Measurements from ENCODE around the gene PAX8. TPM values are rescaled to one million over a fixed set of nuclear protein-coding genes. Genes with fewer than 3 reads are reported as not detected.

Gene PAX8
- total RNA-seq, 1 experiment from 2014 or later = 3.4 TPM

DNA sequence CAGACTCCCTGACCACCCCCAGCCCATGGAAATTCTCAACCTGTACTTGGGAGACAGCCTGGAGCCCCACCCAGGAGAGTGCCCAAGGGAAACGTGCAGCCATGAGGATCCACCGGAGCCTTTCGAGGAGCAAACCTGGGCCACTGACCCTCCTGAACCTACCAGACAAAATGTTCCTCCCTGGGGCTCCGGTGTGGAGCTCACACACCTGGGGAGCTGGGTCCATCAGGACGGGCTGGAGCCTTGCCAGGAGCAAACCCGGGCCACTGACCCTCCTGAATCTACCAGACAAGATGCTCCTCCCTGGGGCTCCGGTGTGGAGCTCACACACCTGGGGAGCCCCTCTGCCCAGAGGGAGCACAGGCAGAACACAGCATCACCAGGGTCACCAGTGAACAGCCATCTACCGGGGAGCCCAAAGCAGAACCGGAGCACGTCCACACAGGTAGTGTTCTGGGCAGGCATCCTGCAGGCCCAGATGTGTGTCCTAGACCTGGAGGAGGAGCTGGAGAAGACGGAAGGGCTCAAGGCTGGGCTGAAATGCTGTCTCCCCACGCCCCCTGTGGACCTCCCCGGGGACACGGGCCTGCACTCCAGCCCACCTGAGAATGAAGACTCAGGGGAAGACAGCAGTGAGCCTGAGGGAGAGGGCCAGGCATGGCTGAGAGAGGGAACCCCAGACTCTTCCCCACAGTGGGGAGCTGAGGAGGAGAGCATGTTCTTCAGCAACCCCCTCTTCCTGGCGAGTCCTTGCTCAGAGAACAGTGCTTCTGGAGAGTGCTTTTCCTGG lies 96.1 kb downstream of the PAX8 start:
- H3K4me1 ChIP-seq (ENCODE audit: insufficient read depth, low read length) = no peaks in the 10 kb centered on the region
- no peak overlapping the region for H3K4me2 ChIP-seq (ENCODE audit: low read length)
- H4K20me1 ChIP-seq (ENCODE audit: low read length) = no peaks in the 10 kb centered on the region
- H3K9me2 ChIP-seq (replicated peaks; ENCODE audit: low read length) = no peaks in the 10 kb centered on the region
- intact Hi-C loops (cut with micrococcal nuclease) = no loop called here
- POLR2A ChIA-PET (ENCODE audit: unreplicated experiment) = no interaction called here
- no peaks in the 10 kb centered on the region for H3K9me3 ChIP-seq (ENCODE audit: low read length)
- H3K27me3 ChIP-seq (ENCODE audit: low read length) = no peaks in the 10 kb centered on the region
- no peak for DNase-seq
- no peak overlapping the region for H3K27ac ChIP-seq (ENCODE audit: low read length)
- TF ChIP-seq EZH2phosphoT487 (IDR thresholded peaks at IDR 0.05; ENCODE audit: borderline replicate concordance, low read length) (no peak), EZH2 (IDR thresholded peaks at IDR 0.05; ENCODE audit: low read length, unreplicated experiment) (no peak)
- TF ChIP-seq, protein P1, sequence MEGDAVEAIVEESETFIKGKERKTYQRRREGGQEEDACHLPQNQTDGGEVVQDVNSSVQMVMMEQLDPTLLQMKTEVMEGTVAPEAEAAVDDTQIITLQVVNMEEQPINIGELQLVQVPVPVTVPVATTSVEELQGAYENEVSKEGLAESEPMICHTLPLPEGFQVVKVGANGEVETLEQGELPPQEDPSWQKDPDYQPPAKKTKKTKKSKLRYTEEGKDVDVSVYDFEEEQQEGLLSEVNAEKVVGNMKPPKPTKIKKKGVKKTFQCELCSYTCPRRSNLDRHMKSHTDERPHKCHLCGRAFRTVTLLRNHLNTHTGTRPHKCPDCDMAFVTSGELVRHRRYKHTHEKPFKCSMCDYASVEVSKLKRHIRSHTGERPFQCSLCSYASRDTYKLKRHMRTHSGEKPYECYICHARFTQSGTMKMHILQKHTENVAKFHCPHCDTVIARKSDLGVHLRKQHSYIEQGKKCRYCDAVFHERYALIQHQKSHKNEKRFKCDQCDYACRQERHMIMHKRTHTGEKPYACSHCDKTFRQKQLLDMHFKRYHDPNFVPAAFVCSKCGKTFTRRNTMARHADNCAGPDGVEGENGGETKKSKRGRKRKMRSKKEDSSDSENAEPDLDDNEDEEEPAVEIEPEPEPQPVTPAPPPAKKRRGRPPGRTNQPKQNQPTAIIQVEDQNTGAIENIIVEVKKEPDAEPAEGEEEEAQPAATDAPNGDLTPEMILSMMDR (conservative IDR thresholded peaks at IDR 0.05; ENCODE audit: low read depth, low read length) = no peak
- no peaks in the 10 kb centered on the region for H3F3A ChIP-seq (ENCODE audit: low read length, unreplicated experiment)
- no peak overlapping the region for H2AFZ ChIP-seq (ENCODE audit: low read length)
- no peak overlapping the region for H3K9ac ChIP-seq (ENCODE audit: low read length)
- H3K4me3 ChIP-seq (ENCODE audit: low read length) = no peak overlapping the region
- CTCF ChIA-PET = no interaction called here
- no peak for ATAC-seq
- no peaks in the 10 kb centered on the region for H3K79me2 ChIP-seq (ENCODE audit: low read length)
- no peaks in the 10 kb centered on the region for H3K36me3 ChIP-seq (ENCODE audit: low read depth, low read length)
- TSS peak; percentile 11 for BruUV-seq (replicated peaks)

DNA sequence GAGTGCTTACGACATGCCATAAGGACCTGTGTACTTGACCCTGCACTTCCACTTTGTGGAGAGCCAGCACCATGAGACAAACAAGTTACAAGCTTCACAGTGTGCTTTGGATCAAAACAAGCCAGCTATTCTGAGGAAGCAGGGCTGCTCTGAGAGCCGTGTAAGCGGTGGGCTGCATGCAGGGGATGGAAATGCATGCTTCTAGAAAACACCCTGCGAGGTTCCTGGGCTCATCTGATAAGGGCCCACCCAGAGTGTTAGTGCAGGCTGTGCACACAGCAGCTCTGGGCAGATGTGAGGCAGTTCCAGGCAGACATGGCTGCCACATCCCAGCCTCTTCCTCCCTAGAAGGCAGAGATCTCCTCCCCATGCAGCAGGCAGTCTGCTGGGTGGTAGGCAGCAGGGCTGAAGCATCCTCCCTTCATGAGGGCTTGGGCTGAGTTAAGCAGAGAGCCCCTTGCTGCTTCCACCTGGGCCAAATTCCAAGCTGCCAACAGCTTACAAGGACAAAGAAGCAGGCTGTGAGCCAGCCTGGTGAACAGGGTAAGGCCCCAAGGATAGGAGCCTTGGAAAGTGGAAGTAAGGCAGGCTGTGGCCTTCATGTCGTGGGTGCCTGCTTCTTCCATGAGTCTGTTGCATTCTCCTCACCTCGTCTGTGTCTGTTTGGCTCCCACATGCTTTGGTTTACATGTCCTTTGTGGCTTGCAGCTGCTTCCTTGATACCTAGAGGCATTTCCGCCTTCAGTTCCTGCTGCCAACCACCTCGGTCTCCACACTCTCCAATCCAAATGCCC lies 97.3 kb downstream of the PAX8 start:
- ChIA-PET POLR2A (ENCODE audit: unreplicated experiment) (interaction anchor here (0.6 kb wide), 1 partner anchor 106 kb away, joined by 3 read pairs; no protein-coding TSS in a partner anchor), CTCF (no interaction called here)
- no peak overlapping the region for H3K27ac ChIP-seq (ENCODE audit: low read length)
- intact Hi-C loops (cut with micrococcal nuclease) = no loop called here
- no peaks in the 10 kb centered on the region for H3K27me3 ChIP-seq (ENCODE audit: low read length)
- ATAC-seq (no peak), DNase-seq (no peak)
- no peaks in the 10 kb centered on the region for H3F3A ChIP-seq (ENCODE audit: low read length, unreplicated experiment)
- no peak for TF ChIP-seq EZH2phosphoT487 (IDR thresholded peaks at IDR 0.05; ENCODE audit: borderline replicate concordance, low read length)
- TF ChIP-seq, protein P1 (conservative IDR thresholded peaks at IDR 0.05; ENCODE audit: low read depth, low read length) = no peak
- no peak for TF ChIP-seq EZH2 (IDR thresholded peaks at IDR 0.05; ENCODE audit: low read length, unreplicated experiment)
- H4K20me1 ChIP-seq (ENCODE audit: low read length) = no peaks in the 10 kb centered on the region
- H3K79me2 ChIP-seq (ENCODE audit: low read length) = no peaks in the 10 kb centered on the region
- H3K9me2 ChIP-seq (replicated peaks; ENCODE audit: low read length) = no peaks in the 10 kb centered on the region
- H3K9ac ChIP-seq (ENCODE audit: low read length) = no peak overlapping the region
- no peak overlapping the region for H3K4me3 ChIP-seq (ENCODE audit: low read length)
- no peaks in the 10 kb centered on the region for H3K4me1 ChIP-seq (ENCODE audit: insufficient read depth, low read length)
- no peaks in the 10 kb centered on the region for H3K36me3 ChIP-seq (ENCODE audit: low read depth, low read length)
- no peak overlapping the region for H2AFZ ChIP-seq (ENCODE audit: low read length)
- no TSS peak for BruUV-seq (replicated peaks)
- H3K9me3 ChIP-seq (ENCODE audit: low read length) = no peaks in the 10 kb centered on the region
- H3K4me2 ChIP-seq (ENCODE audit: low read length) = no peak overlapping the region
